Measurements from ENCODE around the gene IL20RA.

GRCh38 chr6:136969433-136969832 is 75.3 kb downstream of the IL20RA start:
- TF ChIP-seq, protein P1, sequence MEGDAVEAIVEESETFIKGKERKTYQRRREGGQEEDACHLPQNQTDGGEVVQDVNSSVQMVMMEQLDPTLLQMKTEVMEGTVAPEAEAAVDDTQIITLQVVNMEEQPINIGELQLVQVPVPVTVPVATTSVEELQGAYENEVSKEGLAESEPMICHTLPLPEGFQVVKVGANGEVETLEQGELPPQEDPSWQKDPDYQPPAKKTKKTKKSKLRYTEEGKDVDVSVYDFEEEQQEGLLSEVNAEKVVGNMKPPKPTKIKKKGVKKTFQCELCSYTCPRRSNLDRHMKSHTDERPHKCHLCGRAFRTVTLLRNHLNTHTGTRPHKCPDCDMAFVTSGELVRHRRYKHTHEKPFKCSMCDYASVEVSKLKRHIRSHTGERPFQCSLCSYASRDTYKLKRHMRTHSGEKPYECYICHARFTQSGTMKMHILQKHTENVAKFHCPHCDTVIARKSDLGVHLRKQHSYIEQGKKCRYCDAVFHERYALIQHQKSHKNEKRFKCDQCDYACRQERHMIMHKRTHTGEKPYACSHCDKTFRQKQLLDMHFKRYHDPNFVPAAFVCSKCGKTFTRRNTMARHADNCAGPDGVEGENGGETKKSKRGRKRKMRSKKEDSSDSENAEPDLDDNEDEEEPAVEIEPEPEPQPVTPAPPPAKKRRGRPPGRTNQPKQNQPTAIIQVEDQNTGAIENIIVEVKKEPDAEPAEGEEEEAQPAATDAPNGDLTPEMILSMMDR (IDR thresholded peaks at IDR 0.05; ENCODE audit: extremely low read depth in 1 of 2, insufficient read depth in 1 of 2, low read depth in 1 of 2, low read length in 2 of 2) = no peak
- no peak for TF ChIP-seq POLR2A (IDR thresholded peaks at IDR 0.05; ENCODE audit: low read depth, low read length)
- TF ChIP-seq EZH2 (IDR thresholded peaks at IDR 0.05; ENCODE audit: borderline replicate concordance, low read depth, low read length, severe bottlenecking) = no peak
- TF ChIP-seq POLR2AphosphoS5 (IDR thresholded peaks at IDR 0.05; ENCODE audit: insufficient read depth, low read depth, low read length) = no peak
- TF ChIP-seq JUN (IDR thresholded peaks at IDR 0.05; ENCODE audit: borderline replicate concordance, insufficient read depth, insufficient read length, low read depth) = no peak
- no peak for TF ChIP-seq MAX (IDR thresholded peaks at IDR 0.05; ENCODE audit: insufficient read depth, insufficient read length)
- no peak for TF ChIP-seq MYC (IDR thresholded peaks at IDR 0.05; ENCODE audit: low read depth, low read length)

All from endothelial cell of umbilical vein (primary cell).